Erythroblast (primary cell): Measurements from ENCODE around the gene DDAH2.

ENCODE experiments used
- DNase-seq, 2 experiments: peaks; one replicate each; lab custom pipeline; 2025; lab: John Stamatoyannopoulos, UW
- GATA1 ChIP-seq: IDR thresholded peaks from 2 replicates; pipeline ENCODE4 v1.6.1; 2011; ENCODE audit warnings: low read depth, mild to moderate bottlenecking, control low read depth, low read length, moderate library complexity
- POLR2A ChIP-seq: IDR thresholded peaks from 2 replicates; pipeline ENCODE4 v1.6.1; 2011; ENCODE audit warnings: mild to moderate bottlenecking, low read length

Gene DDAH2

GRCh38 chr6:31728767-31729514 lies at the start of gene DDAH2:
DDAH2 (minus strand) TSS chr6:31729299; CDS start chr6:31729161, 138 bp downstream.
- TF ChIP-seq GATA1 (no peak), POLR2A (no peak)
- DNase-seq, result no peak

GRCh38 chr6:31778193-31778592 lies 49.1 kb upstream of the DDAH2 start:
- DNase-seq, result no peak
- TF ChIP-seq GATA1, result no peak
- no peak for TF ChIP-seq POLR2A

- no peak for DNase-seq
- TF ChIP-seq POLR2A (no peak), GATA1 (no peak)
Measured at GRCh38 chr6:31777667-31778050, 48.6 kb upstream of the DDAH2 start.

GRCh38 chr6:31776989-31777666 lies 48.0 kb upstream of the DDAH2 start, which contains the start of gene VWA7:
VWA7 (minus strand) TSS chr6:31777328; CDS start chr6:31776779, 549 bp downstream.
- TF ChIP-seq GATA1 (no peak), POLR2A (peak; percentile 51)
- peak; percentile 81 to 91 for DNase-seq

- DNase-seq, result no peak
- no peak for TF ChIP-seq POLR2A
Measured at GRCh38 chr6:31776485-31776988, 47.4 kb upstream of the DDAH2 start.

GRCh38 chr6:31775633-31776484 lies 46.8 kb upstream of the DDAH2 start:
- DNase-seq, result no peak
- TF ChIP-seq GATA1 (no peak), POLR2A (no peak)

- peak in 1 of 2 experiments; percentile 43 for DNase-seq
- no peak for TF ChIP-seq GATA1
- no peak for TF ChIP-seq POLR2A
Measured at GRCh38 chr6:31775184-31775583, 46.1 kb upstream of the DDAH2 start.

GRCh38 chr6:31771992-31772358 lies 42.9 kb upstream of the DDAH2 start:
- peak; percentile 33 to 37 for DNase-seq
- TF ChIP-seq POLR2A, result no peak
- no peak for TF ChIP-seq GATA1

- DNase-seq, result no peak
- TF ChIP-seq POLR2A (no peak), GATA1 (no peak)
Measured at GRCh38 chr6:31770860-31771259, 41.8 kb upstream of the DDAH2 start.

GRCh38 chr6:31769684-31770371 lies 40.7 kb upstream of the DDAH2 start:
- TF ChIP-seq POLR2A, result no peak
- TF ChIP-seq GATA1, result no peak
- peak; percentile 85 to 93 for DNase-seq

- DNase-seq, result no peak
- TF ChIP-seq GATA1 (no peak), POLR2A (no peak)
Measured at GRCh38 chr6:31768363-31769257, 39.5 kb upstream of the DDAH2 start.

- TF ChIP-seq POLR2A (no peak), GATA1 (no peak)
Measured at GRCh38 chr6:31767096-31767645, 38.1 kb upstream of the DDAH2 start.

More at GRCh38 chr6:31767096-31767645, 38.1 kb upstream of the DDAH2 start:
- DNase-seq, result no peak
